GM19455 (cell line): ENCODE measurements around the gene TIMP2.
"Not testable (repeated sequence)": the region's sequence is repeated elsewhere in the genome, so short reads cannot be mapped to it uniquely, and the experiment has no call there.

Experiments
- ATAC-seq: cut with Tn5 transposase; IDR thresholded peaks from one replicate; pipeline ENCODE4 v1.9.1; 2021; ENCODE audit not compliant: unreplicated experiment

Gene TIMP2

GRCh38 chr17:78910497-78911284, 14.5 kb downstream of the TIMP2 start:
- ATAC-seq: no peak

DNA sequence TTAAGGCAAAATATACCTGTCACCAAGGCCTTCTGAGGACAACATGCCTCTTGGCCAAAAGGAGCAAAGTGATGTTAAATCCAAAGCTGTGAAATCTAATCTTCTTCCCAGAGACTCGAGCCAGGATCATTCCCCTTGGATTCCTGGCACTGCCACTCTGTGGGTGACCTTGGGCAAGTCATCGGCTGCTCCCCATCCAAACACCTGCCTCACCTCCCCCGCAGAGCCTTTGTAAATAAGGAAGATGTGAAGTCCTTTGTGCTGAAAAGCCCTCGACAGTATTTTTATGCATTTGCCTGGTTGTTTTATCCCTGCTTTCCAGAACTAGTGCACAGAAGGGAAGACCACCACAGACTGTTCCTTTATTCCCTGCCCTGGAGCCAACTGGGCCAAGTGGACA, 16.8 kb downstream of the TIMP2 start:
- ATAC-seq: no peak

DNA sequence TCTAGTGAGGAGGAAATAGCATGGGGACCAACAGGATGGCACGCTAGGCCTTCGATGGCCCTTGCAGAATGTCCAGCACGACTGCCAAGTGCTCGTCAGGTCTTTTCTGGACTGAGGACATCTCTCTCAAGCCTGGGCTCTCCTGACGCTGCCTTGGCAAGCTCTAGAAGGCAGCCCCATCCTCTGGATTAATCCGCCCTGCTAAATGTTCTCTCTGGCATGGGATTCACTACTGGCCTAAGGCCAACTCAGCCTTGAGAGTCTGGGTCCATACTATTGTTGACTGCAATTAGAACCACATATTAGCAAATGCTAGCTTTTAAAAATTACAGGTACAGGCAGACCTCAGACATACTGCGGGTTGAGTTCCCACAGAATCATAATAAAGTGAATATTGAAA, 19.6 kb downstream of the TIMP2 start:
- no peak for ATAC-seq

DNA sequence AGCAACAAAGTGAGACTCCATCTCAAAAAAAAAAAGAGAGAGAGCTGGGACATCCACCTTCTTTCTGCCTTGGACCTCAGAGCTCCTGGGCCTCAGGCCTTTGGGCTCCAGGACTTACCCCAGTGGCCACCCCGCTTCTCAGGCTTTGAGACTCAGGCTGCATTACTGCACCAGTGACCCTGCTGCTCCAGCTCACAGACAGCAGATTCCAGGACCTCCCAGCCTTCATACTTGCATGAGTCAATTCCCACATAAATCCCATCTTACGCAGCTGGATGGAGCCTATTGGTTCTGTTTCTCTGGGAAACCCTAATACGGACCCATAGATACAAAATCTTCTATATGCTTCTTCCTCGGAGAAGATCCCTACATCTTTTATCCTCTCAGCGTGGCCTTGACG, 20.1 kb downstream of the TIMP2 start:
- ATAC-seq: no peak

DNA sequence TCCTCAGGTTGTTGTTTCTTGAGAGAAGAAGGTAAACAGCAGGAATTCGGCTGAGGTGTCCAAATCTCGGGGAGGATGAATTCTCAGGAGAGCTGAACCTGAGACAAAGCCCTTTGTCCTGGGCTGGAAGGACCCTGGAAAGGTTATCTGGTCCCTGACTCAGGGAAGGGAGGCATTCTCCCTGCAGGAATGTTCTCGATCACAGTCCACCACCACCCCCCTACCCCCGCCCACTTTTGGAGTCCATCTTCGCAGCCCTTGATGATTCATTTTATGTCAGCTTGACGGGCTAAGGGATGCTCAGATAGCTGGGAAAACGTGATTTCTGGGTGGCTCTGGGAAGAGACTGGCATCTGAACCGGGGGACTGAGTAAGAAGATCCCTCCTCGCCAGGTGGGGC, 20.8 kb downstream of the TIMP2 start:
- ATAC-seq: no peak

- ATAC-seq: no peak
These were observed 21.9 kb downstream of the TIMP2 start, which contains the start of gene CEP295NL for GRCh38 chr17:78903101-78903779. CEP295NL (minus strand) TSS chr17:78903201; CDS start chr17:78901828, 1,373 bp downstream.

DNA sequence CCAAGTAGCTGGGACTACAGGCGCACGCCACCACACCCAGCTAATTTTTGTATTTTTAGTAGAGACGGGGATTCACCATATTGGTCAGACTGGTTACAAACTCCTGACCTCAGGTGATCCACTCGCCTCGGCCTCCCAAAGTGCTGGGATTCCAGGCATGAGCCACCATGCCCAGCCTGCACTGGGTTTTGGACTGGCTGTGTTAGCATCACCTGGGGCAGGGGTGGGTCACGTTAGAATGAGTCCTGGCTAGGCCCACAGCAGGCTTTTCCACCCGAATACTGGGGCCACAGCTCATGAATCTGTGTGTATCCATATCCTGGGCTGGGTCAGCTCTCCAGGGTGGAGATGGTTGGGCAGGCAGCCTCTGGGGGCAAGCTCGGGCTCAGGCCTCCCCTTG, 23.0 kb downstream of the TIMP2 start:
- not testable (repeated sequence) for ATAC-seq

DNA sequence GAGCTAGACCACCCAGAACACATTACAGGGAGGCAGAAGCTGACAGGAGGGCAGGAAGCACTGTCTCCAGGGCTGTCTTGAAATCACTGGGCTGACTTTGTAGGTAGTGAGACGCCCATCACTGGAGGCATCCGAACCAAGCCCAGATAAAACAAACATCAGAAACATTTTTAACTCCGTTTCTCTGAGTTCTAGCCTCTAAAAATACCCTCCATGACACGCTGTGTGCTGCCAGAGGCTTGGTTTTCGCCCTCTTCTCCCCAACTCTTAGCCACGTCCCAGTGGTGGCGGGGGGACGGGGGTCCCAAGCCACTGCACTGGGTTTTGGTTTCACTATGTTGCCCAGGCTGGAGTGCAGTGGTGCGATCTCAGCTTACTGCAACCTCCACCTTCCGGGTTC, 23.4 kb downstream of the TIMP2 start:
- no peak for ATAC-seq

GRCh38 chr17:78900816-78901215, 24.4 kb downstream of the TIMP2 start:
- ATAC-seq: no peak

DNA sequence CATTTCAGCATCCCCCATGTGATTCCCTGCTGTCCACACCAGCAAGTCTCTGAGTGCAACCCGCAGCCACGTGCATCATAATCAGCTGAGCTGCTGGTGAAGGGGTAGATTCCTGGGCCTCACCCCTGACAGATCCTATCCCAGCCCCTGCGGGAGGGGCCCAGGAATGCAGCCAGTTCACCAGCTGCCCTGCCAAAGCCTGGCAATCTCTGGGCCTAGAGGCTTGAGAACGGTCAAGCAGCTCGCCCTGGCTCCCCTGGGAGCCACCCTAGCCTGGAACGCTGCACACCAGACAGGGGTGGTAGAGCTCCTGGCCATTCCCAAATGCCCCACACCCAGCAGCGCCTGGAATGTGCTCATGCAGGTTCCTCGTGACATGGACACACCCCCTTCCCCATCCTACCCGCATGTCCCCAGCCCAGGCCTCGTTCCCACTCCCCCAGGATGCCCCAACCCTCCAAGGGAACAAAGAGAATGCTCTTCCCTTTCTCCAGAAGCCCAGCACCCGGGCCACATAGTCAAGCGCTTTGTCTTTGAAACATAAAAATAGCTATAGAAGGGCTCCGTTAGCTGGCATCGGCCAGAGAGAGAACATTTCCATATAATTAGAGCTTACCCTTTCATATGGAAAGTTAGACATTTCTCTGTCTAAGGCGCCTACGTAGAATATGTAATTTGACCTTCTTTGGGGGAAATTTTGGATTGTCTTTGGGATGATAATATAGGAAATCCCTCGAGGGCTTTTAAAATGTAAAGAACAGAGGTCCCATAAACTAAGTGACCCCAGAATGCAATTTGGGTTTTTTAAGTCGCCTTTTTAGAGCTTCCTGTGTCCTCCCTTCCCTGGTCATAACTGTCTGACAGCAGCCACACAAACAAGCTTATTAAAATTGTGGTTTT, 25.6 kb downstream of the TIMP2 start:
- no peak for ATAC-seq

GRCh38 chr17:78898947-78899346, 26.2 kb downstream of the TIMP2 start:
- no peak for ATAC-seq

DNA sequence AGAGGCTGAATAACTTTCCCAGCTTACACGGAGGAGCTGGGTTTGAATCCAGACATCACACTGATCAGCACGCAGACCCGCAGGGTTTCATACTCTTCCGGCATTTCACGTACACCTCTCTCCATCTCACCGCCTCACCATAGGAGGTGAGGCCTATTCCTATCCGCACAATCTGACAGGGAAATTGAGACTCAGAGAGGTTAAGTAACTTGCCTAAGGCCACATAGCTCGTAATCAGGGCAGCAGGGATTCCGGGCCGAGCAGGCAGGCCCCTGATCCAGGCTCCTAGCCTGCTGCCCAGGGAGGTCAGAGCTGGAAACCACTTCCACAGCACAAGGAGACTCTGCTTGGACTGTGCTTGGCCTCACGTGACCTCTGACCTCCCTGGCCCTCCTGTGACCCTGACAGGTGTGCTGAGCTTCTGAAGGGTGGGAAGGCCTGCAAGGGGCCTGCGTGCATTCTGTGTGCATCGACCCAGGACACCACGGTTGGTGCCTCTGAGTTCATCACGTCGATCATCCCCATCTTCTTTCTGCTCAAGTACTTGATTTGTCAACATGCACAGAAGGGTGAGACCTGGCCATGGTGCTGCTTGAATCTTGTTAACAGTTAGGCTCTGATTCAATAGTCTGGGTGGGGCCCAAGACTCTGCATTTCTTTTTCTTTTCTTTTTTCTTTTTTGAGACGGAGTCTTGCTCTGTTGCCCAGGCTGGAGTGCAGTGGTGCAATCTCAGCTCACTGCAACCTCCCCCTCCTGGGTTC, 26.9 kb downstream of the TIMP2 start:
- ATAC-seq: no peak

GRCh38 chr17:78897664-78898047, 27.5 kb downstream of the TIMP2 start:
- ATAC-seq: no peak

DNA sequence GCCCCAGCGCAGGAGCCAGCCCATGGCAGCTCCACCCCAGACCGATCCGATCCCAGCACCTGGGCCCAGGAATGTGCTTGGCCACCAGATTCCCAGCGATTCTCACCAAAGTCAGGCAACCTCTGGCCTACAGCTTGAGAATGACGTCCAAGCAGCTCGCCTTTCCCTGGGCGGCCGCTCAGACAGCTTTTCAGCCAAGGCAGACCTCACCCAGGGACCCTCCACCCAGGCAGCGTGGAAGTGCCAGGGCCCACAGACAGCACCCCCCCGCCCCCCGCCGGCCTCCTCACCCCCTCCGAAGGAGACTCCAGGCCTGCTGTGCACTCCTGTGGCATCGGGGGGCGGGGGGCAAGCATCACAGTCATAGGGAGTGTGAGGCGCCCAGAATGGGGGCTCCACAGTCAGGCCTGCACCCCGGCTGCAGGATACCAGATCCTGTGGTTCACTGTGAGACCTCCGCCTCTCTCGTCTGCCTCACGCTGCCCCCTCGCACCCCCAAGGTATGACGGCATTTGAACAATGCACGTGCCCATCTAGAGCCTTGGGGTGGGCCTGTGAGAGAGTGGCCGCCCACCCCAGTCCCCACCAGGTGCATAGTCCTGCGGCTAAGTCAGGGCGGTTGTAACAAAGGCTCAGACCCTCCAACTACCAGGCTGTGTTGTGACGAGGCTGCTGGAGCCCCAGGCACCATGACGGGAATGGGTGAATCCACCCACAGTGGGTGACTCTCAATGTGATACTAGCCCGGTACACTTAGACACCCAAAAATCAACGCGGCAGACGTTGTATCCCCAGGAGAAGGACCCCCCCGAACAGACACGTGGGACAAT, 28.1 kb downstream of the TIMP2 start:
- ATAC-seq: no peak

- no peak for ATAC-seq
These were observed 28.9 kb downstream of the TIMP2 start for GRCh38 chr17:78896091-78896833.

DNA sequence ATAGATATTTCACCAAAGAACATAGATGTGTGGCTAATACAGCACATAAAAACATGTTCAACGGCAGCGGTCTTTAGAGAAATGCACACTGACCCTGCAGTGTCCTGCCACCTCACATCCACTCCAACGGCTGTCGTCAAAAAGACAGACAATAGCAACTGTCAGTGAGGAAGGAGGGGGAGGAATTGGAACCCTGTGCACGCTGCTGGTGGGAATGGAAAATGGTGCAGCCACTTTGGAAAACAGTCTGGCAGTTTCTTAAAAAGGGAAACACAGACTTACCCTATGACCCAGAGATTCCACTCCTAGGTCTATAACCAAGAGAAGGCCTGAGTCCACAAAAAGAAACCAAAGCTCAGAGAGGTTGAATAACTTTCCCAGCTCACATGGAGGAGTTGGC, 29.9 kb downstream of the TIMP2 start:
- no peak for ATAC-seq

GRCh38 chr17:78893684-78894083, 31.5 kb downstream of the TIMP2 start:
- ATAC-seq: no peak

- ATAC-seq: no peak
These were observed 32.2 kb downstream of the TIMP2 start for GRCh38 chr17:78892936-78893379.

DNA sequence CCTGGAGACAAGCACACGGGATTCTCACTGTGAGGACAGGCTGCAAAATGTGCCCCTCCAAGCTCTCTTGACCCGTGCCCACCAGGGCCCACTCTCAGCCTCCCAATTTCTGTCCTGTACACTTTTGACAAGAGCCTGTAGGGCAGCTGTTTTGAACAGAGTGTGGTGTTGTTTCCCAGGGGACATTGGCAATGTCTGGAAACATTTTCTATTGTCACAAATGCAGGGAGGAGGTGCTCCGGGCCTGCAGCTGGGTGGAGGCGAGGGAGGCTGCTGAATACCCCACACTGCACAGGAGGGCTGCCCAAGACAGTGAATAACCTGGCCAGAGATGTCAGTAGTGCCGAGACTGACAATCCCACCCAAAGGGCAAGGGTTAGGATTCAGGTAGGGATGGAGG, 32.7 kb downstream of the TIMP2 start:
- ATAC-seq: no peak
